GM21737 (cell line): ENCODE measurements around the gene NUDC.
"Not testable (repeated sequence)": the region's sequence is repeated elsewhere in the genome, so short reads cannot be mapped to it uniquely, and the experiment has no call there.

Experiments used
- ATAC-seq: cut with Tn5 transposase; IDR thresholded peaks from one replicate; pipeline ENCODE4 v1.9.1; 2021; ENCODE audit warnings: mild to moderate bottlenecking, moderate library complexity; ENCODE audit not compliant: unreplicated experiment

The NUDC gene

GRCh38 chr1:26910343-26911160 lies 11.0 kb upstream of the NUDC start:
- ATAC-seq: no peak

GRCh38 chr1:26911399-26912146 lies 10.0 kb upstream of the NUDC start:
- ATAC-seq: no peak

- ATAC-seq: no peak
Observed at GRCh38 chr1:26912147-26912490, 9.4 kb upstream of the NUDC start.

GRCh38 chr1:26913389-26913753 lies 8.2 kb upstream of the NUDC start:
- no peak for ATAC-seq

GRCh38 chr1:26913754-26914619 lies 7.6 kb upstream of the NUDC start, which contains the start of gene NR0B2:
NR0B2 (minus strand) TSS chr1:26913975; CDS start chr1:26913940, 35 bp downstream.
- ATAC-seq: no peak

- no peak for ATAC-seq
Observed at GRCh38 chr1:26915204-26915842, 6.2 kb upstream of the NUDC start.

GRCh38 chr1:26921126-26921539 lies 410 bp upstream of the NUDC start:
- peak; percentile 16 for ATAC-seq

- ATAC-seq: no peak
Observed at GRCh38 chr1:26922431-26922729, 837 bp downstream of the NUDC start.

GRCh38 chr1:26922901-26923300 lies 1.4 kb downstream of the NUDC start:
- no peak for ATAC-seq

- no peak for ATAC-seq
Observed at GRCh38 chr1:26923711-26924110, 2.2 kb downstream of the NUDC start.

GRCh38 chr1:26932531-26932930 lies 11.0 kb downstream of the NUDC start:
- no peak for ATAC-seq

- ATAC-seq: no peak
Observed at GRCh38 chr1:26936823-26937222, 15.3 kb downstream of the NUDC start.

- no peak for ATAC-seq
Observed at GRCh38 chr1:26938004-26938658, 16.6 kb downstream of the NUDC start.

- ATAC-seq: no peak
Observed at GRCh38 chr1:26938659-26939025, 17.1 kb downstream of the NUDC start.

GRCh38 chr1:26941311-26941710 lies 19.8 kb downstream of the NUDC start:
- ATAC-seq: no peak

- no peak for ATAC-seq
Observed at GRCh38 chr1:26942656-26943055, 21.1 kb downstream of the NUDC start.

GRCh38 chr1:26945138-26945537 lies 23.6 kb downstream of the NUDC start:
- no peak for ATAC-seq

- ATAC-seq: no peak
Observed at GRCh38 chr1:26945728-26946127, 24.2 kb downstream of the NUDC start.

- no peak for ATAC-seq
Observed at GRCh38 chr1:26946270-26946669, 24.7 kb downstream of the NUDC start.

GRCh38 chr1:26948725-26949057 lies 27.1 kb downstream of the NUDC start:
- not testable (repeated sequence) for ATAC-seq
